H9 (cell line): ENCODE data around the gene MTMR12. TPM values are rescaled to one million over a fixed set of nuclear protein-coding genes. Genes with fewer than 3 reads are reported as not detected.

Experiments used
- DNase-seq: peaks from one replicate; pipeline ENCODE4 v3.0.0-alpha.2; 2017
- H2AFZ ChIP-seq: one replicate; pipeline ENCODE4 v1.6.1; 2013; ENCODE audit warnings: mild to moderate bottlenecking, low read length, control low read depth, moderate library complexity
- H2AK5ac ChIP-seq: 2 replicates; pipeline ENCODE4 v1.6.1; 2013; ENCODE audit warnings: low read length, control low read depth, mixed read lengths; ENCODE audit not compliant: insufficient read length
- H2BK120ac ChIP-seq: one replicate; pipeline ENCODE4 v1.6.1; 2013; ENCODE audit warnings: low read depth, mild to moderate bottlenecking, low read length, control low read depth, inconsistent platforms; ENCODE audit not compliant: poor library complexity, severe bottlenecking
- H2BK12ac ChIP-seq: 2 replicates; pipeline ENCODE4 v1.6.1; 2013; ENCODE audit warnings: low read length, control low read depth, mixed read lengths, low read depth; ENCODE audit not compliant: insufficient read length
- H2BK15ac ChIP-seq: 2 replicates; pipeline ENCODE4 v1.6.1; 2013; ENCODE audit warnings: low read depth, low read length, control low read depth
- H2BK20ac ChIP-seq: one replicate; pipeline ENCODE4 v1.6.1; 2013; ENCODE audit warnings: low read depth, mild to moderate bottlenecking, low read length, control low read depth, inconsistent platforms; ENCODE audit not compliant: poor library complexity, severe bottlenecking
- H2BK5ac ChIP-seq: 2 replicates; pipeline ENCODE4 v1.6.1; 2013; ENCODE audit warnings: low read length, control low read depth, mixed read lengths; ENCODE audit not compliant: insufficient read length
- H3K14ac ChIP-seq: 2 replicates; pipeline ENCODE4 v1.6.1; 2013; ENCODE audit warnings: low read length, control low read depth; ENCODE audit not compliant: insufficient read depth
- H3K18ac ChIP-seq: 2 replicates; pipeline ENCODE4 v1.6.1; 2013; ENCODE audit warnings: low read depth, mild to moderate bottlenecking, mixed read lengths, low read length, control low read depth; ENCODE audit not compliant: insufficient read length
- H3K23ac ChIP-seq: 2 replicates; pipeline ENCODE4 v1.6.1; 2013; ENCODE audit warnings: low read length, control low read depth, mixed read lengths, low read depth; ENCODE audit not compliant: insufficient read length
- H3K23me2 ChIP-seq: 2 replicates; pipeline ENCODE4 v1.6.1; 2013; ENCODE audit warnings: low read depth, mild to moderate bottlenecking, mixed read lengths, low read length, control low read depth; ENCODE audit not compliant: insufficient read length, poor library complexity, severe bottlenecking
- H3K27ac ChIP-seq: 2 replicates; pipeline ENCODE4 v1.5.1; 2013; ENCODE audit warnings: low read length, control low read depth, mixed read lengths, low read depth; ENCODE audit not compliant: insufficient read length
- H3K27me3 ChIP-seq: 2 replicates; pipeline ENCODE4 v1.6.1; 2013; ENCODE audit warnings: low read length, control low read depth, inconsistent platforms; ENCODE audit not compliant: insufficient read depth
- H3K4ac ChIP-seq: 2 replicates; pipeline ENCODE4 v1.6.1; 2013; ENCODE audit warnings: low read depth, mild to moderate bottlenecking, control low read depth, inconsistent platforms, low read length, moderate library complexity
- H3K4me1 ChIP-seq: 2 replicates; pipeline ENCODE4 v1.6.1; 2013; ENCODE audit warnings: low read length, control low read depth, inconsistent platforms; ENCODE audit not compliant: insufficient read depth
- H3K4me2 ChIP-seq: 2 replicates; pipeline ENCODE4 v1.6.1; 2013; ENCODE audit warnings: low read length, control low read depth, mixed read lengths; ENCODE audit not compliant: insufficient read length, insufficient read depth
- H3K56ac ChIP-seq: 2 replicates; pipeline ENCODE4 v1.6.1; 2013; ENCODE audit warnings: low read depth, mild to moderate bottlenecking, mixed read lengths, low read length, control low read depth; ENCODE audit not compliant: insufficient read length
- H3K79me1 ChIP-seq: 2 replicates; pipeline ENCODE4 v1.6.1; 2013; ENCODE audit warnings: low read depth, mild to moderate bottlenecking, moderate library complexity, low read length, control low read depth, inconsistent platforms; ENCODE audit not compliant: insufficient read depth, poor library complexity, severe bottlenecking
- H3K79me2 ChIP-seq: 2 replicates; pipeline ENCODE4 v1.6.1; 2013; ENCODE audit warnings: low read length, control low read depth, inconsistent platforms; ENCODE audit not compliant: insufficient read depth
- H3K9ac ChIP-seq: 2 replicates; pipeline ENCODE4 v1.6.1; 2013; ENCODE audit warnings: low read length, control low read depth, mixed read lengths; ENCODE audit not compliant: insufficient read length; ENCODE audit errors: extremely low read depth
- H3K9me3 ChIP-seq: one replicate; pipeline ENCODE4 v1.6.1; 2013; ENCODE audit warnings: low read depth, low read length, inconsistent platforms; ENCODE audit not compliant: control insufficient read depth
- H3T11ph ChIP-seq: one replicate; pipeline ENCODE4 v1.6.1; 2013; ENCODE audit warnings: mild to moderate bottlenecking, low read length, control low read depth, inconsistent platforms
- H4K20me1 ChIP-seq: one replicate; pipeline ENCODE4 v1.6.1; 2013; ENCODE audit not compliant: control insufficient read depth, insufficient read length, insufficient read depth
- H4K5ac ChIP-seq: 2 replicates; pipeline ENCODE4 v1.6.1; 2013; ENCODE audit warnings: low read depth, mild to moderate bottlenecking, mixed read lengths, low read length, control low read depth; ENCODE audit not compliant: insufficient read length
- H4K8ac ChIP-seq: replicated peaks from 2 replicates; pipeline ENCODE4 v1.6.1; 2013; ENCODE audit warnings: low read length, control low read depth, mixed read lengths, low read depth; ENCODE audit not compliant: insufficient read length
- H4K91ac ChIP-seq: 2 replicates; pipeline ENCODE4 v1.6.1; 2013; ENCODE audit warnings: low read depth, mild to moderate bottlenecking, moderate library complexity, mixed read lengths, low read length, control low read depth; ENCODE audit not compliant: insufficient read length
- H3K27ac Mint-ChIP-seq, 3 experiments: 2 replicates in 2 of 3; 3 replicates in 1 of 3; pipeline ENCODE4 v1.8.0; 2020 to 2021; ENCODE audit warnings: mixed read lengths in 3 of 3, mild to moderate bottlenecking in 1 of 3, moderate library complexity in 1 of 3
- H3K27me3 Mint-ChIP-seq: 2 replicates; pipeline ENCODE4 v1.8.0; 2021; ENCODE audit warnings: low read depth, mild to moderate bottlenecking, moderate library complexity, mixed read lengths
- H3K36me3 Mint-ChIP-seq, 3 experiments: 2 replicates in 2 of 3; 3 replicates in 1 of 3; pipeline ENCODE4 v1.8.0; 2020 to 2021; ENCODE audit warnings: low read depth in 3 of 3, mixed read lengths in 3 of 3; ENCODE audit not compliant: insufficient read depth in 1 of 3
- H3K4me1 Mint-ChIP-seq, 2 experiments: 2 replicates each; pipeline ENCODE4 v1.8.0; 2020; ENCODE audit warnings: mixed read lengths in 2 of 2
- H3K4me3 Mint-ChIP-seq, 2 experiments: 2 replicates in 1 of 2; 3 replicates in 1 of 2; pipeline ENCODE4 v1.8.0; 2020 to 2021; ENCODE audit warnings: mild to moderate bottlenecking in 2 of 2, mixed read lengths in 2 of 2, moderate library complexity in 1 of 2
- H3K9me3 Mint-ChIP-seq, 2 experiments: 2 replicates in 1 of 2; 3 replicates in 1 of 2; pipeline ENCODE4 v1.8.0; 2020; ENCODE audit warnings: mild to moderate bottlenecking in 2 of 2, mixed read lengths in 2 of 2, moderate library complexity in 1 of 2
- CTCF ChIP-seq: fragments of 200-600 bp; sonication (generic); conservative IDR thresholded peaks from 3 replicates; pipeline ENCODE4 v1.8.0; 2021; ENCODE audit warnings: antibody characterized with exemption, mild to moderate bottlenecking
- WGBS: extraction: QIAGEN DNeasy Blood & Tissue Kit; methylation state at CpG from one replicate; pipeline ENCODE4 v1.1.7; 2013; ENCODE audit warnings: missing lambda C conversion rate, low lambda C conversion rate, mixed read lengths; ENCODE audit not compliant: insufficient read length; ENCODE audit errors: extremely low coverage; 5-methylcytosine and 5-hydroxymethylcytosine counted together
- total RNA-seq: library from RNA; stranded (reverse); gene quantifications from 2 replicates; pipeline ENCODE4 v1.2.1, GENCODE V29; 2021

Gene MTMR12
- total RNA-seq, 1 experiment from 2014 or later: 39.3 TPM

GRCh38 chr5:32190095-32190494, 122.6 kb downstream of the MTMR12 start:
- H3K9me3 Mint-ChIP-seq: peaks cover 13% of the 10 kb centered on the region in 2 experiments
- Histone ChIP-seq H3T11ph (no peak overlapping the region), H3K4me2 (no peak overlapping the region), H3K27me3 (no peaks in the 10 kb centered on the region), H3K56ac (no peak overlapping the region), H3K27ac (no peak overlapping the region), H3K14ac (no peak overlapping the region), H4K91ac (no peak overlapping the region), H2AK5ac (no peak overlapping the region), H2BK15ac (no peak overlapping the region), H4K20me1 (no peaks in the 10 kb centered on the region), H3K4me1 (no peaks in the 10 kb centered on the region), H4K8ac (no peak overlapping the region), H3K79me1 (no peaks in the 10 kb centered on the region), H2BK120ac (no peak overlapping the region), H2BK20ac (no peak overlapping the region), H3K4ac (no peak overlapping the region), H2BK5ac (no peak overlapping the region), H3K9ac (no peak overlapping the region), H2BK12ac (no peak overlapping the region), H3K18ac (no peak overlapping the region), H4K5ac (no peak overlapping the region), H3K23me2 (no peaks in the 10 kb centered on the region), H3K79me2 (no peaks in the 10 kb centered on the region), H3K23ac (no peak overlapping the region), H3K9me3 (no peaks in the 10 kb centered on the region), H2AFZ (no peak overlapping the region)
- H3K4me3 Mint-ChIP-seq: no peak overlapping the region
- no peak overlapping the region for H3K27ac Mint-ChIP-seq
- no CpG with 5 or more reads among the region's 5 CpGs for WGBS
- H3K36me3 Mint-ChIP-seq: peaks cover 2 to 5% (median 3%) of the 10 kb centered on the region in 3 experiments; a peak in 3 of 7 replicates
- no peaks in the 10 kb centered on the region for H3K4me1 Mint-ChIP-seq
- DNase-seq: no peak
- no peak for TF ChIP-seq CTCF
- H3K27me3 Mint-ChIP-seq: no peaks in the 10 kb centered on the region; the same call in 1 of the 2 replicates
